Right lobe of liver (tissue), 4 donors: Measurements from ENCODE around the gene CCDC127.

ENCODE experiments used
- POLR2A ChIP-seq: fragments of 450-650 bp; IDR thresholded peaks from one replicate; pipeline ENCODE4 v1.6.1; 2017; ENCODE audit warnings: antibody characterized with exemption, mild to moderate bottlenecking
- TF ChIP-seq, protein P1 (sequence below), 4 donors: fragments of 200-600 bp in 3 of 4; fragments of 450-650 bp in 1 of 4; IDR thresholded peaks; one replicate each; pipeline versions ENCODE4 v1.5.1 to v1.8.0; 2016 to 2022; ENCODE audit warnings: antibody characterized with exemption in 4 of 4, mild to moderate bottlenecking in 2 of 4
- donor health status: DM: no; HTN: no; CAD: no.
- donor health status: DM: no; HTN: no; CAD: no.
- donor health status: DM: no; HTN: yes; CAD: no.

DNA sequence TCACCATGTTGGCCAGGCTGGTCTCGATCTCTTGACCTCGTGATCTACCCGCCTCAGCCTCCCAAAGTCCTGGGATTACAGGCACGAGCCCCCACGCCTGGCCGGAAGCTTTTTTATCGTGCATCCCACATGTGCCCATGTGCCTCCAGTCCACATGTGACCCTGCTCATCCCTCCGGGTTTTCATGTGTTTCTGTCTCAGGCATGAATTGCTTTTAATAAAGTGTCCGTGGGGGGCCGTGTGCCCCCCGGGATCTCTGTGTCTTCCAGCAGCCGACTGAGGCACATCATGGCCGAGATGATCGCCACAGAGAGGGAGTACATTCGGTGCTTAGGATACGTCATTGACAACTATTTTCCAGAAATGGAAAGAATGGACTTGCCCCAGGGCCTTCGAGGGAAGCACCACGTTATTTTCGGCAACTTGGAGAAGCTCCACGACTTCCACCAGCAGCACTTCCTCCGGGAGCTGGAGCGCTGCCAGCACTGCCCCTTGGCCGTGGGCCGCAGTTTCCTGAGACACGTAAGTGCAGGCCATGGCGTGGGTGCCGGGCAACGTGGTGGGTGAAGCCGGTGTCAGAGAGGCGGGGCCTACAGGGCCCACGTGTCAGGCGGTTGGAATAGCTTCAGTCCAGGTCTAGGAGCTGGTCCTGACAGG, 48.8 kb downstream of the CCDC127 start:
- TF ChIP-seq, protein P1, sequence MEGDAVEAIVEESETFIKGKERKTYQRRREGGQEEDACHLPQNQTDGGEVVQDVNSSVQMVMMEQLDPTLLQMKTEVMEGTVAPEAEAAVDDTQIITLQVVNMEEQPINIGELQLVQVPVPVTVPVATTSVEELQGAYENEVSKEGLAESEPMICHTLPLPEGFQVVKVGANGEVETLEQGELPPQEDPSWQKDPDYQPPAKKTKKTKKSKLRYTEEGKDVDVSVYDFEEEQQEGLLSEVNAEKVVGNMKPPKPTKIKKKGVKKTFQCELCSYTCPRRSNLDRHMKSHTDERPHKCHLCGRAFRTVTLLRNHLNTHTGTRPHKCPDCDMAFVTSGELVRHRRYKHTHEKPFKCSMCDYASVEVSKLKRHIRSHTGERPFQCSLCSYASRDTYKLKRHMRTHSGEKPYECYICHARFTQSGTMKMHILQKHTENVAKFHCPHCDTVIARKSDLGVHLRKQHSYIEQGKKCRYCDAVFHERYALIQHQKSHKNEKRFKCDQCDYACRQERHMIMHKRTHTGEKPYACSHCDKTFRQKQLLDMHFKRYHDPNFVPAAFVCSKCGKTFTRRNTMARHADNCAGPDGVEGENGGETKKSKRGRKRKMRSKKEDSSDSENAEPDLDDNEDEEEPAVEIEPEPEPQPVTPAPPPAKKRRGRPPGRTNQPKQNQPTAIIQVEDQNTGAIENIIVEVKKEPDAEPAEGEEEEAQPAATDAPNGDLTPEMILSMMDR (IDR thresholded peaks at IDR 0.05) = no peak
- no peak for TF ChIP-seq POLR2A
